HepG2 (cell line): ENCODE data around the gene GLUL. TPM values are rescaled to one million over a fixed set of nuclear protein-coding genes. Genes with fewer than 3 reads are reported as not detected.

Experiments
- FOXA1 ChIP-seq, 2 experiments: fragments of 450-650 bp in 1 of 2; sonication (generic) in 1 of 2; formaldehyde crosslinking in 1 of 2; IDR thresholded peaks; 2 replicates each; pipeline versions ENCODE4 v1.4.0 to v1.6.1; 2016 to 2020; ENCODE audit warnings: missing genetic modification reagents in 1 of 2
- HNF4A ChIP-seq: sonication (generic); formaldehyde crosslinking; IDR thresholded peaks from 2 replicates; pipeline ENCODE4 v1.4.0; 2020; ENCODE audit warnings: missing genetic modification reagents
- KDM2A ChIP-seq: sonication (generic); formaldehyde crosslinking; IDR thresholded peaks from 2 replicates; pipeline ENCODE4 v1.4.0; 2020; ENCODE audit warnings: low read depth, missing genetic modification reagents, borderline replicate concordance
- KLF6 ChIP-seq: IDR thresholded peaks from 2 replicates; pipeline ENCODE4 v1.8.0; 2016; ENCODE audit warnings: missing biosample characterization, missing genetic modification reagents
- MLLT10 ChIP-seq: sonication (generic); formaldehyde crosslinking; IDR thresholded peaks from 2 replicates; pipeline ENCODE4 v1.4.0; 2020; ENCODE audit warnings: missing genetic modification reagents
- NBN ChIP-seq: fragments of 450-650 bp; conservative IDR thresholded peaks from 2 replicates; pipeline ENCODE4 v1.6.1; 2017
- NFYB ChIP-seq: sonication (generic); formaldehyde crosslinking; IDR thresholded peaks from 2 replicates; pipeline ENCODE4 v1.4.0; 2020; ENCODE audit warnings: missing genetic modification reagents
- PAF1 ChIP-seq: IDR thresholded peaks from 2 replicates; pipeline ENCODE4 v1.6.1; 2016; ENCODE audit warnings: missing genetic modification reagents, missing compliant biosample characterization
- PITX1 ChIP-seq: sonication (generic); formaldehyde crosslinking; IDR thresholded peaks from 2 replicates; pipeline ENCODE4 v1.5.1; 2020; ENCODE audit warnings: mild to moderate bottlenecking, missing genetic modification reagents
- RARA ChIP-seq: IDR thresholded peaks from 2 replicates; pipeline ENCODE4 v1.6.1; 2016; ENCODE audit warnings: missing genetic modification reagents, missing compliant biosample characterization
- SIN3A ChIP-seq: IDR thresholded peaks from 2 replicates; pipeline ENCODE4 v1.6.1; 2011; ENCODE audit warnings: low read depth, mild to moderate bottlenecking, control low read depth, low read length, borderline replicate concordance
- SOX13 ChIP-seq, 3 experiments: fragments of 450-650 bp in 1 of 3; sonication (generic) in 1 of 3; formaldehyde crosslinking in 1 of 3; IDR thresholded peaks in 2 of 3; conservative IDR thresholded peaks in 1 of 3; 2 replicates each; pipeline versions ENCODE4 v1.5.0 to v1.6.1; 2016 to 2020; ENCODE audit warnings: antibody characterized with exemption in 1 of 3, mild to moderate bottlenecking in 1 of 3, missing compliant biosample characterization in 1 of 3, missing genetic modification reagents in 1 of 3, moderate library complexity in 1 of 3
- SRY ChIP-seq: sonication (generic); formaldehyde crosslinking; IDR thresholded peaks from 2 replicates; pipeline ENCODE4 v1.8.0; 2022; ENCODE audit warnings: mild to moderate bottlenecking, missing genetic modification reagents
- TFAP4 ChIP-seq: sonication (generic); IDR thresholded peaks from 2 replicates; pipeline ENCODE4 v1.6.1; 2016; ENCODE audit warnings: low read depth, borderline replicate concordance
- polyA plus RNA-seq, 8 experiments: library from polyadenylated mRNA; depleted of rRNA in 3 of 8; stranded (reverse) in 7 of 8; unstranded in 1 of 8; fragments of >200 nt; fragmentation: Illumina TruSeq in 4 of 8; extraction: Trizol in 4 of 8; gene quantifications; 2 replicates each; pipeline versions ENCODE4 v1.2.1 to v1.2.3, GENCODE V29; 2011 to 2016; ENCODE audit warnings: low read depth in 4 of 8, missing spikeins in 1 of 8, mixed read lengths in 1 of 8; ENCODE audit not compliant: insufficient read depth in 1 of 8
- total RNA-seq, 5 experiments: library from RNA; depleted of rRNA; stranded (reverse); fragments of >200 nt; fragmentation: Illumina TruSeq; extraction: Trizol; gene quantifications; 2 replicates each; pipeline ENCODE4 v1.2.3, GENCODE V29; 2016; ENCODE audit warnings: low read depth in 1 of 5

GLUL gene
- total and polyA plus RNA-seq, 2 of the 13 experiments (the other 11 are each of a cell fraction or from before 2014, with no cell fraction given), result 423 to 827 TPM

DNA sequence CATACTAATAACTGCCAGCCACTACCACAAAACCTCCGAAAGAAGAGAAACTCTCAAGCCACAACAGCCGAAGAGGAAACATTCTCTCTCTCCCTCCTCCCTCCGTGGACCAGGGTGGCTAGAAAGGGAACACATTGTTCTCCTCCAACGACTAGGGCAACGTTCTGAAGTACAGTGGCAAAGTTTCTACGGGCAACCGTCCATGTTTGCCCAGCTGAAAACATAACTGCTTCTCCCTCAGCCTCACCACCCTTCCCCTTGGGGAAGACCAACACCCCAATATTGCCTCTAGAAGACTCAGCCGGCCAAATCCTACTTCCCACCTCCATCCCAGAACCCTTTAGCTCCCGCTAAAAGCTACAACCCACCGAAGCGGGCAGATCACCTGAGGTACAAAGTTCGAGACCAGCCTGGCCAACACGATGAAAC lies 2.0 kb downstream of the GLUL start (continued):
- TF ChIP-seq SOX13 (IDR thresholded peaks at IDR 0.05), result no peak
- TF ChIP-seq SOX13 (CRISPR knock-in tag; conservative IDR thresholded peaks at IDR 0.05 in 1 of 2, IDR thresholded peaks at IDR 0.05 in 1 of 2), result no peak
- no peak for TF ChIP-seq FOXA1 (IDR thresholded peaks at IDR 0.05)
- TF ChIP-seq FOXA1 (CRISPR knock-in tag; IDR thresholded peaks at IDR 0.05), result 0 out of 2 replicates have a peak, but pooled peaks have one; percentile 48
- peak; percentile 19; the same call in 1 of the 2 replicates for TF ChIP-seq MLLT10 (CRISPR knock-in tag)
- TF ChIP-seq HNF4A (CRISPR knock-in tag), result peak; percentile 10; the same call in 1 of the 2 replicates
- TF ChIP-seq NBN, result no peak
- TF ChIP-seq KDM2A, result 0 out of 2 replicates have a peak, but pooled peaks have one; percentile 17
- no peak for TF ChIP-seq RARA (CRISPR knock-in tag)
- no peak for TF ChIP-seq SRY
- no peak for TF ChIP-seq KLF6
- TF ChIP-seq PITX1 (CRISPR knock-in tag), result no peak
- TF ChIP-seq SIN3A, result peak; percentile 48; the same call in 1 of the 2 replicates
- no peak for TF ChIP-seq NFYB
- TF ChIP-seq PAF1 (CRISPR knock-in tag), result 0 out of 2 replicates have a peak, but pooled peaks have one; percentile 40
- TF ChIP-seq TFAP4, result peak; percentile 57; the same call in 1 of the 2 replicates
